Effector CD4-positive, alpha-beta T cell (primary cell): Measurements from ENCODE around the gene PAWR.
"Not testable (repeated sequence)": the region's sequence is repeated elsewhere in the genome, so short reads cannot be mapped to it uniquely, and the experiment has no call there.

ENCODE experiments used
- DNase-seq: peaks from one replicate; pipeline ENCODE4 v3.0.0-alpha.2; 2020

The PAWR gene

DNA sequence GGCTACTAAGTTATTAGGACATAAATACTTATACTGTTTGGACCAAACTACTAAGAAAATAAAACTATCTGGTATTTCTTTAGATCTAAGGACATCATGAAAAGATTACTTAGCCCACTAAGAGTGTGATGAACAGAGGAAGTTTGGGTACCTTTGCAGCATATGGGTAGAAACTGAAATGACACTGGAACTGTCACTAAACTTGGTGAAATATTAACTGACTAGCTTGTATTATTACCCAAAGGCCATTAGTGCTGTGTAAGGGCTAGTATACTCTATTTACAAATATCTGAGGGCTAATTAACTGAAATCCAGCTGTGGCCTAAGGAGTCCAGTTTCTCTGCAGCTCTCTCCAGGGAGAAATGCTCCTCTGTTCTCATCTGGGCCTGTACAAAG lies 45.5 kb downstream of the PAWR start:
- no peak for DNase-seq

GRCh38 chr12:79644274-79645234 lies 46.2 kb downstream of the PAWR start:
- no peak for DNase-seq

- DNase-seq: no peak
Observed at GRCh38 chr12:79643821-79644220, 46.9 kb downstream of the PAWR start.

- no peak for DNase-seq
Observed at GRCh38 chr12:79638490-79638889, 52.3 kb downstream of the PAWR start.

GRCh38 chr12:79637093-79637492 lies 53.7 kb downstream of the PAWR start:
- DNase-seq: no peak

DNA sequence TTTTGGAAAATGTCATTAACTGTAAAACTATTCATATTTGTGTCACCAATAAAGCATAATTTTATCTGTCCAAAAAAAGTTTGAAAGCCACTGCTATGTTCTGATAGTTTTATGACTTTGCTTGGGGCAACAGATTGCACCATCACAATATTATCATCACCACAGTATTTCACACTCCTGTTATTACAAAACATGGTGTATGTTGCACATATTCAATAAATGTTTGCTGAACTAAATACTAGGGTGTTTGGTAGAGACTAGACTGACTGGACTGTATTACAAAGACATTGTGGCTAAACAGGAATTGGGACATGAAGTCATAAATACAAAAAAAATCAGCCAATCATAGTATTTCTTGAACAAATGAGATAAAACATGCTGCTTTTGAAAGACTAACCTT lies 55.1 kb downstream of the PAWR start:
- DNase-seq: no peak

DNA sequence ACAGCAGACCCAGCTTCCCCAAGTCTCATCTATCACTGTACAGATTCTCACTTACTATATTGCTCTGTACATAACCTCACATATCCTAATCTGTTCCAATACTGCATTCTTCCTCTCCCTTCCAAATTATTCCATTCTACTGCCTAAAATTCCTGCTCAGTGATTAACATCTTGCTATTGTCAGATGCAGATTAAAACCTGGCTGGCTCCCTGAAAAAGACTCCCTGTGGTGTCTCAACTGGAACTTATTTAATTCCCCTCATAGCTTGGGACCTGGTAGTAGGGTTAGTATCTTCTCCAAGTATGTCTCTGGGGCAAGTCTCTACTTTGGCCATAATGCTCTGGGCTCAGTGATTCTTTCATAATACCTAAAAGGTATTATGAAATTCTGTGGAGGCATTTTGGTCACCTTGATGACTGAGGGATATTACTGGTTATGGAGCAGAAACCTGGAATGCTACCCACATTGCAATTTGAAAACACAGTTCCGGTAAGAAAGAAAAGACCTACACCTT lies 55.8 kb downstream of the PAWR start:
- no peak for DNase-seq

DNA sequence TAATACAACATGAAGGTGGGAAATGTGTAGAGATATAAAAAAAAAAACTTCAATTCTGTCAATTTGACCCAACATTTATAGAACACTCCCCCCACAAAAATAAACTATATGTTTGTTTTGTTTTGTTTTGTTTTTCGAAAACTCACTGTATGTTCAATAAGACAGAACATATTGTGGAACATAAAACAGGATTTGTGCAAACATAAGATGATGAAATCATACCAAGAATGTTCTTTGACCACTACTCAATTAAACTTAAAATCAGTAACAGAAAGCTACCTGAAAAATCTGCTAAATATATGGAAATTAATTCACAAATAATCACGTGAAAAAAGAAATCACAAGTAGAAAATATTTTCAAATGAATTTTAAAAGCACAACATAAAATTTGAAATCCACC lies 61.2 kb downstream of the PAWR start:
- DNase-seq: no peak

GRCh38 chr12:79626735-79627134 lies 64.0 kb downstream of the PAWR start:
- not testable (repeated sequence) for DNase-seq

GRCh38 chr12:79624378-79624777 lies 66.4 kb downstream of the PAWR start:
- no peak for DNase-seq

- DNase-seq: no peak
Observed at GRCh38 chr12:79619872-79620562, 70.7 kb downstream of the PAWR start.

DNA sequence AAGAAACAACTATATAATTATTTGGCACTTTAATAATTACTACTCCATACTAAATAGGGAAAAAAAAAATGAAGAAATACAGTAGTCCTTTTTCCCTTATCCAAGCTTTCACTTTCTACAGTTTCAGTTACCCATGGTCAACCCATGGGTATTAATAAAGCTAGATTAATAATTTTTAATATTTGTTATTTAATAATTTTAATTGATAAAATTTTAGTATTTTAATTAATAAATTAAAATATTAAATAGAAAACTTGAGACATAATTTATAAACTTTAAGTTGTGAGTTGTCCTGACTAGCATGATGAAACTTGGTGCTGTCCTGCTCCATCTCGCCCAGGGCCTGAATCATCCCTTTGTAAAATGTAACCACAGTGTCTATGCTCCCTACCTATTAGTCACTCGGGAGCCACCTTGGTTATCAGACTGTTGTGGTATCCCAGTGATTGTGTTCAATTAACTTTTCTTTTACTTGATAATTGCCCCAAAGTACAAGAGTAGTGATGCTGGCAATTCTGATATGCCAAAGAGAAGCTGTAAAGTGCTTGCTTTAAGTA lies 71.8 kb downstream of the PAWR start:
- no peak for DNase-seq

DNA sequence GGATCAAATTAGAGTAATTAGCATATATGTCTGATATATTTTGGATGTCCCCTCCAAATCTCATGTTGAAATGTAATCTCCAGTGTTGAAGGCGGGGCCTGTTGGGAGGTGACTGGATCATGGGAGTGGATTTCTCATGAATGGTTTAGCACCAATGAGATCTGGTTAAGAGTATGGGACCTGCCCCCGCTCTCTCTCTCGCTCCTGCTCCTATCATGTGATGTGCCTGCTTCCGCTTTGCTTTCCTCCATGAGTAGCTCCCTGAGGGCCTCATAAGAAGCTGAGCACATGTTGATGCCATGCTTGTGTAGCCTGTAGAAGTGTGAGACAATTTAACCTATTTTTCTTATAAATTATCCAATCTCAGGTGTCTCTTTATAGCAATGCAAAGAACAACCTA lies 73.1 kb downstream of the PAWR start:
- DNase-seq: no peak

GRCh38 chr12:79615596-79616560 lies 74.9 kb downstream of the PAWR start:
- DNase-seq: no peak

GRCh38 chr12:79614730-79615129 lies 76.0 kb downstream of the PAWR start:
- DNase-seq: no peak

- no peak for DNase-seq
Observed at GRCh38 chr12:79601908-79602307, 88.9 kb downstream of the PAWR start.

DNA sequence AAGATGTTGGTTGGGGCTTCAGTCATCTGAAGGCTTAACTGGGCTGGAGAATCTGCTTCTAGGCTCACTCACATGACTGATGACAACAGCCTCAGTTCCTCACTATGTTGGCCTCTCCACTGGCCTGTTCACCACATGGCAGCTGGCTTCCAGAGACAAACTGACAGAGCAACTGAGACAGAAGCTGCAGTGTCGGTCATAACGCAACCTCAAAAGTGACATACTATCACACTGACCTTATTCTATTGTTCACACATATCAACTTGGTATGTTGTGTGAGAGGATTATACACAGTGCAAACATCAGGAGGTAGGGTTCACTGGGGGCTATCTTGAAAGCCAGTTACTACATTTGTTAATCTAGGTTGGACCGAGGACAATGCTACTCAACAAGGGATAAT lies 92.9 kb downstream of the PAWR start:
- no peak for DNase-seq

- DNase-seq: no peak
Observed at GRCh38 chr12:79596719-79597350, 93.9 kb downstream of the PAWR start.

GRCh38 chr12:79595273-79595672 lies 95.5 kb downstream of the PAWR start:
- no peak for DNase-seq

DNA sequence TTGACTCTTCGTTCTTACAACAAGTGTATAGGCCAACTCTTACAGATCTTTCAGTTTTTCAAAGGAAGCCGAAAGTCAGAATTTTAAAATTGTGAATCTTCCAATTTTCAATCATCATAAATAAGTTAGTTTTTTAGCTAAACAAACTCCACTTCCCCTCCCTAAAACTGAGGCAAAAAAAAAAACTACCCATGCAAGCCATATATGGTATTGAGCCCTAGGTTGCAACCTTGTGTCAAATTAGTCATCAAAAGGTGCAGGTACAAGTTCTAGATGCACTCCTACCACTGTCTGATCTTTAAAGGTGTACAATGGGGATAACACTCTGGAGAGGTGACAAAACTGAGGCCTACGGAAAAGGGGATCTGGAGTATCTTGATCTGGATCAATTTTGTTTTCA lies 97.9 kb downstream of the PAWR start:
- DNase-seq: no peak

- no peak for DNase-seq
Observed at GRCh38 chr12:79591988-79592387, 98.8 kb downstream of the PAWR start.

GRCh38 chr12:79590751-79591150 lies 100.0 kb downstream of the PAWR start:
- DNase-seq: no peak
